ENCODE measurements around the gene INTU.

INTU gene

DNA sequence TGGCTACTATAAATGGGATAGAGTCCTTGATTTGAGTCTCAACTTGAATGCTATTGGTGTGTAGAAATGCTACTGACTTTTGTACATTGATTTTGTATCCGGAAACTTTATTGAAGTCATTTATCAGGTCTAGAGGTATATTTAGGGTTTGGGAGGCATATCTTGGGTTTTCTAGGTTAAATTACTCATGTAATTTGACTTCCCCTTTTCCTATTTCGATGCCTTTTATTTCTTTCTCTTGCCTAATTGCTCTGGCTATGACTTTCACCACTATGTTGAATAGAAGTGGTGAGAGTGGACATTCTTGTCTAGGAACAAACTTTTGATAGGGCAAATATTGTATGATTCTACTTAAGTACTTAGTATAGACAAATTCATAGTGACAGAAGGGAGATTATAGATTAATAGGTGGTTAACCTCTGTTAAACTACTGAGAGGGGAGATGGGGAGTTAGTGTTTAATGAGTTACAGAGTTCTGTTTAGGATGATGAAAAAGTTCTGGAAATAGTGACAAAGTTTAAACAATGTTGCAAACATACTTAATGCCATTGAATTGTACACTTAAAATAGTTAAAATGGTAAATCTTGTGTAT, 126.6 kb downstream of the INTU start:
- no peak for DNase-seq

DNA sequence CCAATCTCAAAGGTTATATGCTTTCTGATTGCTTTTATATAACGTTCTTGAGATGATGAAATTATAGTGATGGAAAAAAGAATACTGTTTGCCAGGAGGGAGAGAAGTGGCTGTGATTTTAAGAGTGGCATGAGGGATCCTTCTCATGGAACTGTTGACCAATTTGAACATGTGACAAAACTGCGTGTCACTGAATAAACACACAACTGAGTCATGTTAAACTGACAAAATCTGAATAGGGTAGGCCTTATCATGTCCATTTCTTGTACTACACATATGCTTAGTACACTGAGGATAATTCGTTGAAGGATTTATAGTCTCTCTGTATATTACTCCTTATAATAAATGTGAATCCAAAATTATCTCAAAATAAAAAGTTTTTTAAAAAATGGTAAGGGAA, 127.1 kb downstream of the INTU start:
- no peak for DNase-seq

DNA sequence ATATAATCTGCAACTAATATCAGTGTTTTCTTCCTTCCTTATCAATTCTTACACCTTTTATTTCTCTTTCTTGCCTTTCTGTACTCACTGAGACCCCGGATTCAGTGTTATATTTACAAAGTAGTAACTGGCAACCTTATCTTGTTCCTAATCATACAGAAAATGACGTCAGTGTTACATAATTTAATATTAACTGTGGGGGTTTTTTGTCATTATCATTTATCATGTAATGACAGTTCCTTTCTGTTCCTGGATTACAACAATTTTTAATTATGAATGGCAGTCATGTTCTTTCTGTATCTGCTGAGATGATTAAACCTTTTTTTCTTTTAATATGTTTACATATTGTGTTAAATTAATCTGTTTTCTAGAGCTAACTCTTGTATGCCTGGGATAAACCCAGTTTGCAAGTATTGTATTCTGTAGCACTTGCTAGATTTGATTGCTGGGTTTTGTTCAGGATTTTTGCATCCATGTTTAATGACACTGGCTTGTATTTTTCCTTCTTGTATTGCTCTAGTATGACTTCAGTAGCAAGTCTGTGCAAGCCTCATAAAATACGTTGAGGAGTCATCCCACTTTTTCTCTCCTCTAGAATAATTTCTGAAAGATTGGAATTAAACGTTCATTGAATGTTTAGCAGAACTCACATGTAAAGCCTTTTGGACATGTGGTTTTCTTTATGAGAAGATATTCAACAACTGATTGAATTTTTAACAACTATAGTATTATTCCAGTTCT, 138.9 kb downstream of the INTU start:
- no peak for DNase-seq

GRCh38 chr4:127772769-127773671, 140.3 kb downstream of the INTU start:
- DNase-seq = no peak

- no peak for DNase-seq
Observed at GRCh38 chr4:127775843-127776242, 143.1 kb downstream of the INTU start.
